Kidney (tissue), 14 donors: ENCODE data around the gene PRRT1. TPM values are rescaled to one million over a fixed set of nuclear protein-coding genes. Genes with fewer than 3 reads are reported as not detected.
A peak's percentile ranks its signal among the peaks of the same experiment; 100 is the strongest.
"Not testable (repeated sequence)": the region's sequence is repeated elsewhere in the genome, so short reads cannot be mapped to it uniquely, and the experiment has no call there.

Experiments
- DNase-seq, 5 donors: peaks; one replicate each; pipeline ENCODE4 v3.0.0-alpha.2; 2013 to 2020
- FAIRE-seq: peaks from 2 replicates; lab custom pipeline; 2012; peaks lifted over from hg19 to GRCh38; lab: Jason Lieb, UNC
- H3K27ac ChIP-seq, 2 donors: one replicate each; pipeline ENCODE4 v1.7.0; 2013; ENCODE audit warnings: low read depth in 2 of 2, low read length in 2 of 2, inconsistent platforms in 1 of 2
- H3K27me3 ChIP-seq: one replicate; pipeline ENCODE4 v1.7.1; 2013; ENCODE audit warnings: low read length, inconsistent platforms; ENCODE audit not compliant: control insufficient read depth, insufficient read depth
- H3K36me3 ChIP-seq, 3 donors: one replicate each; pipeline versions ENCODE4 v1.7.0 to v1.7.1; 2013; ENCODE audit warnings: low read length in 3 of 3, control low read depth in 1 of 3, inconsistent platforms in 1 of 3; ENCODE audit not compliant: insufficient read depth in 3 of 3, control insufficient read depth in 2 of 3
- H3K4me1 ChIP-seq, 3 donors: one replicate each; pipeline versions ENCODE4 v1.7.0 to v1.7.1; 2013; ENCODE audit warnings: low read length in 3 of 3, inconsistent platforms in 1 of 3, low read depth in 1 of 3; ENCODE audit not compliant: control insufficient read depth in 2 of 3, insufficient read depth in 2 of 3
- H3K4me3 ChIP-seq, 3 donors: one replicate each; pipeline versions ENCODE4 v1.7.0 to v1.8.1; 2013; ENCODE audit warnings: low read length in 3 of 3, control low read depth in 1 of 3, inconsistent platforms in 1 of 3
- H3K9ac ChIP-seq, 3 donors: one replicate each; pipeline versions ENCODE4 v1.7.0 to v1.7.1; 2013; ENCODE audit warnings: low read length in 3 of 3, control low read depth in 1 of 3, inconsistent platforms in 1 of 3
- H3K9me3 ChIP-seq, 3 donors: one replicate each; pipeline versions ENCODE4 v1.7.0 to v1.7.1; 2013; ENCODE audit warnings: low read length in 3 of 3, control low read depth in 1 of 3, inconsistent platforms in 1 of 3; ENCODE audit not compliant: control insufficient read depth in 2 of 3, insufficient read depth in 1 of 3
- CTCF ChIP-seq: IDR thresholded peaks from 3 replicates; pipeline ENCODE4 v1.5.1; 2012; ENCODE audit warnings: mild to moderate bottlenecking, moderate library complexity, borderline replicate concordance; ENCODE audit not compliant: insufficient read depth; ENCODE audit errors: extremely low read depth
- intact Hi-C: fragments of 100-400 bp; cut with DNase I; formaldehyde crosslinking; loops from one replicate; pipeline ENCODE4 v1.11.1; 2022
- polyA plus RNA-seq: library from polyadenylated mRNA; stranded (reverse); fragments of 350-450 nt; fragmentation: Illumina TruSeq; extraction: RNeasy Lipid Tissue Mini Kit (QIAGEN cat#74804); gene quantifications from one replicate; pipeline ENCODE4 v1.2.3, GENCODE V29; 2014; ENCODE audit warnings: low read depth, low replicate concordance; ENCODE audit not compliant: insufficient read depth
- total RNA-seq: library from RNA; stranded (reverse); fragmentation: NEBNext Ultra II Directional; extraction: Animal tissue kit (Norgen Biotek cat#: 25700); gene quantifications from one replicate; pipeline ENCODE4 v1.2.1, GENCODE V29; 2021
- donor health status: control.
- donor health status: control.
- donor health status: control.
- donor health status: control.
- donor health status: control.
- donor health status: DM: yes; HTN: yes; CAD: no.
- donor health status: Normal renal cell carcinoma (clear cell type).

Gene PRRT1
- total and polyA plus RNA-seq, 2 donors from 2014 or later, result 2.4 to 4.0 TPM

- H3K4me3 ChIP-seq, result peak overlapping the region; percentile 71 to 91 (median 72)
- peaks cover 2 to 27% (median 8%) of the 10 kb centered on the region in 3 donors for H3K4me1 ChIP-seq
- FAIRE-seq (no peak), DNase-seq (peak in 4 of 5 donors; percentile 24 to 56 (median 50))
- H3K9ac ChIP-seq, result peak overlapping the region; percentile 61 to 90 (median 72)
- no peak for TF ChIP-seq CTCF
- peak overlapping the region; percentile 93 to 98 for H3K27ac ChIP-seq
- H3K9me3 ChIP-seq, result no peaks in the 10 kb centered on the region
- H3K27me3 ChIP-seq, result no peaks in the 10 kb centered on the region
- intact Hi-C loops, result no loop called here
- H3K36me3 ChIP-seq, result peaks cover 6 to 13% (median 8%) of the 10 kb centered on the region in 3 donors
Measured at GRCh38 chr6:32188381-32189068, 36.8 kb upstream of the PRRT1 start.

- H3K9ac ChIP-seq, H3K4me3 ChIP-seq, intact Hi-C loops, H3K9me3 ChIP-seq, H3K27ac ChIP-seq, H3K27me3 ChIP-seq, FAIRE-seq: not testable (repeated sequence)
- peaks cover 2 to 27% (median 8%) of the 10 kb centered on the region in 3 donors for H3K4me1 ChIP-seq
- peaks cover 6 to 16% (median 8%) of the 10 kb centered on the region in 3 donors for H3K36me3 ChIP-seq
- DNase-seq, result peak in 2 of 5 donors; percentile 38 to 57
Measured at GRCh38 chr6:32187725-32188380, 36.1 kb upstream of the PRRT1 start.

GRCh38 chr6:32187009-32187709 lies 35.4 kb upstream of the PRRT1 start:
- DNase-seq, result peak in 2 of 5 donors; percentile 41 to 59
- Histone ChIP-seq H3K9me3 (no peaks in the 10 kb centered on the region), H3K36me3 (peaks cover 6 to 17% (median 8%) of the 10 kb centered on the region in 3 donors), H3K9ac (no peak overlapping the region), H3K27me3 (no peaks in the 10 kb centered on the region), H3K27ac (peak overlapping the region in 1 of 2 donors; percentile 69), H3K4me1 (peaks cover 2 to 26% (median 8%) of the 10 kb centered on the region in 3 donors), H3K4me3 (no peak overlapping the region)
- intact Hi-C loops, result no loop called here
- no peak for TF ChIP-seq CTCF
- FAIRE-seq, result no peak

GRCh38 chr6:32186151-32186840 lies 34.6 kb upstream of the PRRT1 start:
- intact Hi-C loops, FAIRE-seq, H3K9me3 ChIP-seq, H3K27me3 ChIP-seq, H3K4me3 ChIP-seq: not testable (repeated sequence)
- Histone ChIP-seq H3K27ac (peak overlapping the region; percentile 69 to 89), H3K9ac (peak overlapping the region in 1 of 3 donors; percentile 40), H3K4me1 (peaks cover 2 to 21% (median 8%) of the 10 kb centered on the region in 3 donors), H3K36me3 (peaks cover 6 to 19% (median 8%) of the 10 kb centered on the region in 3 donors)
- peak in 1 of 5 donors; percentile 48 for DNase-seq

- Histone ChIP-seq H3K27ac (peak overlapping the region; percentile 69 to 89), H3K4me1 (peaks cover 0 to 15% (median 5%) of the 10 kb centered on the region in 3 donors), H3K9ac (peak overlapping the region in 1 of 3 donors; percentile 40), H3K36me3 (peaks cover 6 to 25% (median 8%) of the 10 kb centered on the region in 3 donors)
- H3K9me3 ChIP-seq, H3K27me3 ChIP-seq, H3K4me3 ChIP-seq, intact Hi-C loops: not testable (repeated sequence)
- DNase-seq (peak; percentile 56 to 95 (median 74)), FAIRE-seq (peak; percentile 74)
Measured at GRCh38 chr6:32185681-32186131, 34.0 kb upstream of the PRRT1 start.
